Kidney capillary endothelial cell (primary cell): ENCODE results near the gene LMBRD2.
"Not testable (repeated sequence)": the region's sequence is repeated elsewhere in the genome, so short reads cannot be mapped to it uniquely, and the experiment has no call there.

ENCODE experiments used
- DNase-seq: peaks from one replicate; pipeline ENCODE4 v3.0.0-alpha.2; 2018; ENCODE audit warnings: low spot score

Gene LMBRD2

DNA sequence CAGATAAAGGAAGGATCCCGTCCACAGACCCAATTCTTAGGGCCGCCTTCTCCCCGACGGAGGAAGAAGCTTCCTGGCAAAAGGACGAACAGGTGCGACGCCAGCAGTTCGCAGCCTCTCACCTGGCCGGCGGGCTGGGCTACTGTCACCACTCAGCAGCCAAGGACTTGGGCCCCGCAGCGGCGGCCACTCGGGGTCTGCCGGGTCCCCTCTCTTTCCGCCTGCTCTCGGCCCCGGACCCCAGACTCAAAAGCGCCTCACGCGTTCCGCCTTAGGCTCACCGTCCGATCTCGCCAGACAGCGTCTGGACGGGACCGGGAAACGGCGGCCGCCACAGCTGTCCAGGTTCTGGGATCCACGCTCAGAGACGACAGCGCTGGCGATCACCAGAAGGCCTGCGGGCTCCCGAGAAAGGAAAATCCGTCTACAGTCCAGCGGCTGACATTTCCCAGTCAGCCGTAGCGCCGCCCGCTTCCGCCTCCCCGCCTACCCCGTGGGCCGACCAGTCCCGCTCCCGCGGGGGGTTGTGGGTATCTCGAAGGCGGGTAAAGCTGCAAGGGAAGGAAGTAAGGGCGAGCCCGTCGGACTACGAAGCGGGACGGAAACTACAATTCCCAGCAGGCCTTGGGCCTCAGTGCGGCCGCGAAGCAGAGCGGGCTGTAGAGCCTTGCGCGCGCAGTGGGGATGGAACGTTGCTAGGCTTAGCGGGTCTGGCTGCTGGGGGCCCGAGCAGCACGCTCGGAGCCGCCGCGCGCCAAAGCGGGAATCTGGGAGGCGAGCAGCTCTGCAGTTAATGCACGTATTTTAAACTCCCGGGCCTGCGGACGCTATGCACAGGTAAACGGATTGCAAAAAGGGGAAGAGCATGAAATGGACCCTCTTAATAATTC, at the start of gene LMBRD2, which contains the start of gene SKP2:
Gene LMBRD2, minus strand, starts transcription at position 454 of the 890 bp plus-strand sequence. CDS start 8,538 bp downstream, outside the sequence.
Gene SKP2, plus strand, starts transcription at position 678 of the 890 bp plus-strand sequence. Its CDS starts 152 bp downstream, at position 830.
- peak; percentile 97 for DNase-seq

GRCh38 chr5:36200513-36200912, 48.8 kb upstream of the LMBRD2 start:
- DNase-seq: peak; percentile 56

DNA sequence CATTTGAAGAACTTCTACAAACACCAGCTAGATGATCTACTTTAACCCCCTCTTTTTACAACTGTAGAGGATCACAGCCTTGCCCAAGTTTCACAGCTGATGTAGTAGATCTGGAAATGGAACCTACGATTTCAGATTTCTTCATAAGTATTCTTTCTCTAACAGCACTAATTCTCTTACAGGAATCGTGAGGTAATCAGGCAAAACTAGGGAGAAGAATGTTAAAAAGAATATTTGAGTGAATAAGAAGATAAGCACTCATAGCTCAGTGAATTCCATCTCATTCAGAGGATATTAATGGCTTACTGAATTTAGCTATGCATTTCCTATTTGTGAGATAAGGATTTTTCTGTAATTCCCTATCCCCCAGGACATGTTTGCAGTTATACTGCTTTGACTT, 47.9 kb upstream of the LMBRD2 start:
- DNase-seq: no peak

- not testable (repeated sequence) for DNase-seq
Observed at GRCh38 chr5:36198783-36199182, 47.1 kb upstream of the LMBRD2 start.

GRCh38 chr5:36198281-36198680, 46.6 kb upstream of the LMBRD2 start:
- DNase-seq: no peak

GRCh38 chr5:36193746-36194145, 42.1 kb upstream of the LMBRD2 start:
- DNase-seq: no peak

GRCh38 chr5:36184408-36184807, 32.7 kb upstream of the LMBRD2 start:
- not testable (repeated sequence) for DNase-seq

GRCh38 chr5:36181774-36182173, 30.1 kb upstream of the LMBRD2 start:
- no peak for DNase-seq

DNA sequence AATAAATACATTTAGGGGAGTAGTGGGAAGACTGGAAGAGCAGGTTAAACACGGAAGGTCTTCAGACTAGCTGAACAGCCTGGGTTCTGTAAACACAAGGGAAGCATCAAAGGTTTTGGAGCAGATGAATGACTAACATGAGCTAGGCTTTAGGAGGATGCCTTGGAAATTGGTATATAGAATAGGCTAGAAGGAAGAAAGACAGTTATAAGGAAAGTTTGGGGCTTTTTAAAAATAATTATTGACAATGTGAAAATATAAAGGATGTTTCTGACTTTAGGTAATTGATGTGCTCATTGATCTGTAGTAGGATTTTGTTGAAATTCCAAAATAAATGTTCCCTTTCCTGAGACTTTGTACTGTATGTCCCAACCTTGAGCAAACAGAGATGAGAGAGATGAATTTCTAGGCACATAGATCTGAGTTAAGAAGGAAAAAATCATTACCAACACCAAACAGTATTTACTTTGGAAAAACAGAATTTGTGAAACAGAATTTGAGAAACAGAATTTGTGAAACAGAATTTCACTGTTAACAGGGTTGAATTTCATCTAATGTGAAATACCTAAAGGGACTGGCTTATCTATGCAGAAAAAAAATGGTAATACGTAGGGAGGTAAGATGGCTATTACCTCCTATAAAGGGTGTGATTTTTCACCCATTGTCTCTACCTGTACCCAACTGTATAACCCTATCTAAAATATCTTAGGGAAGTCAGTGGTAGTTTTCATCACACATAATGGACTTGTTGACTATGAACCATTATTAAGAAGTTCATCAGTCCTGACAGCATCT, 29.1 kb upstream of the LMBRD2 start:
- no peak for DNase-seq

GRCh38 chr5:36179950-36180349, 28.3 kb upstream of the LMBRD2 start:
- no peak for DNase-seq

DNA sequence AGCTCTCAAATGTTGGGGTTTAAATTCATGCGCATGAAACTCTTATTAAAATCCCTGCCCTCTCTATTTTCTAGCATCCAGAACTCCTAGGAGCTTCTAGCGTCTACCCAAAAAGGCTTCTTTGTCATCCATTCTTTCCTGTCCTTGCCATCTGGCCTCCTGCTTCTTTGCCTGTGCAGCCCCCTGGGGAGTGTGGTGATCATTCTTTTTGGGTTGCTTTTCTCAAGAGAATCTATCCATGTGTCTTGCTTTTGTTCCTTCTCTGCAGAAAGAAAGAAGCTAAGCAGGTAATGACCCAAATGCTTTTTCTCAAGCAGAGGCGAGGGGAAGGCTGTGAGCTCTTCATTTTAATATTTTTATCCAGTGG, 26.8 kb upstream of the LMBRD2 start:
- no peak for DNase-seq

- peak; percentile 42 for DNase-seq
Observed at GRCh38 chr5:36177715-36178523, 26.2 kb upstream of the LMBRD2 start.

GRCh38 chr5:36177154-36177553, 25.5 kb upstream of the LMBRD2 start:
- no peak for DNase-seq

DNA sequence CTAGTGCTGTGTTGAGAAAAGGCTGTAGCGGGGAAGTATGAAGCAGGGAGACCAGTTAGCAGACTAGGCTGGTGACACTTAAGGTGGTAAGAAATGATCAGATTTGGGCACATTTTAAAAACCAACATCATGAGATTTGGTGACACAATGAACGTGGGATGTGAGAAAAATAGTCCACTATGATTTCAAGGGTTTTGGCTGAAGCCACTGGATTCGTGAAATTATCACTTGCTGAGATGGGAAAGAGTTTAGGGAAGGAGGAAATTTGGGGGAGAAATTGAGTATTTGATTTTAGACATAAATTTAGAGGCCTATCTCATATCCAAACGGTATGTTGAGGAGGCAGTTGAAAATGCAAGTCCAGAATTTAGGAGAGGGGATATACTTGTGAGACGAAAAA, 23.4 kb upstream of the LMBRD2 start:
- DNase-seq: no peak

- no peak for DNase-seq
Observed at GRCh38 chr5:36174119-36174518, 22.4 kb upstream of the LMBRD2 start.

- no peak for DNase-seq
Observed at GRCh38 chr5:36173426-36173825, 21.7 kb upstream of the LMBRD2 start.

DNA sequence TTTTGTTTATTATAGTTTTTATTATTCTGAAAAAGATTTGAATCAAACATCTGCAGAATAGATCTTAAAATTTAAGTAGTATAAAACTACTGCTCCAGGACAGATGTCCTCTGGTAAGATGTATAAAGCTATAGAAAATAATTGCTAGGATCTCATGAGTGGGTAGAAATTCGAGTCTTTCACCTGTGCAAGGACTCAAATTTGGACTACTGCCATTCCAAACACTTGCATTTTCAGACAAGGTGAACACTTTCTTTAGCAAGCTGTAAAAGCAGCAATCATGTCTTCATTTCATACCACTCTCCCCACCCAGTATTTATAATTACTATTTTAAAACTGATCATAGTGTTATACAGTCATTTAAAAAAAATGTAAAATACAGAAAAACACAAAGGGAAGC, 20.9 kb upstream of the LMBRD2 start:
- DNase-seq: no peak

- no peak for DNase-seq
Observed at GRCh38 chr5:36170832-36171424, 19.2 kb upstream of the LMBRD2 start.

DNA sequence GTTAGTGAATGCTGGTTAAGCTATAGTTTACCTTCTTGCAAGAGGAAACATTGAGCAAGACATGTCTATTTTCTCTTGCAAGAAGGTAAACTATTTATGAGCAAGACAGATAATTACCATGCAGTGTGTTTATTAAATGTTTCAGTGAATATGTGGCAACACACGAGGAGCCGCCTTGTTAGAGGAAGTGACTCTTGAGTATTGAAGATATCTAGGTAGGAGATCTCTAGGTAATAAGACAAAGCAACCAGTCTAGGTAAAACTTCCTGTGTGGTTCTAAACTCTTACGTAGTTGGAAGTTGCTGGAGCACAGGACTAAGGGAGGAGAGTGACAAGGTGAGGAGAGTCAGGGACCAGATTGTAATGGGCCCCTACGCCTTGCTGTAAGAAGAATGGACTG, 17.1 kb upstream of the LMBRD2 start:
- DNase-seq: no peak

- no peak for DNase-seq
Observed at GRCh38 chr5:36164461-36164860, 12.8 kb upstream of the LMBRD2 start.

DNA sequence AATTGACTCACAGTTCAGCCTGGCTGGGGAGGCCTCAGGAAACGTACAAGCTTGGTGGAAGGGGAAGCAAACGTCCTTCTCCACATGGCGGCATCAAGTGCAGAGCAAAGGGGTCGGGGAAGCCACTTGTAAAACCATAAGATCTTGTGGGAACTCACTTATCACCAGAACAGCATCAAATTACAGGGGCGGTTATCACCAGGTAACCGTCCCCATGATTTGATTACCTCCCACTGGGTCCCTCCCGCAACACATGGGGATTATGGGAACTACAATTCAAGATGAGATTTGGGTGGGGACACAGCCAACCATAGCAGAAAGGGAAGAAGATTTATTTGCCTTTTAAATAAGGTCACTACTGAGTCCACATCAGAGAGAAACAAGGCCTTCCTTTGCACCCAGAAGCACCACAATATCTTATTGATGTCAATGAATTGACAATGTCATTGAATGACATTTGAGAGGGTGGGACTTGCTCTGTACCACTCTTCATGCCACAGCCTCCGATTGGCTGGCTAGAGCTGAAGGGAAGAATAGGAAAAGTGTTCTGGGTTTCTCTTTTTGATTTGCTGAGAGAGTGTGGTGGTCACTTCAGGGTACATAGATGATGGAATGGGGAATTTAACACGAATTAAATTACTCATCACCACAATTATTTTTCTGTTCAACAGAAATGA, 11.3 kb upstream of the LMBRD2 start:
- no peak for DNase-seq
